GM21723 (cell line): ENCODE results near the gene SLC16A3.

Experiments used
- ATAC-seq: cut with Tn5 transposase; IDR thresholded peaks from one replicate; pipeline ENCODE4 v1.9.1; 2021; ENCODE audit warnings: mild to moderate bottlenecking, moderate library complexity; ENCODE audit not compliant: unreplicated experiment

The SLC16A3 gene

DNA sequence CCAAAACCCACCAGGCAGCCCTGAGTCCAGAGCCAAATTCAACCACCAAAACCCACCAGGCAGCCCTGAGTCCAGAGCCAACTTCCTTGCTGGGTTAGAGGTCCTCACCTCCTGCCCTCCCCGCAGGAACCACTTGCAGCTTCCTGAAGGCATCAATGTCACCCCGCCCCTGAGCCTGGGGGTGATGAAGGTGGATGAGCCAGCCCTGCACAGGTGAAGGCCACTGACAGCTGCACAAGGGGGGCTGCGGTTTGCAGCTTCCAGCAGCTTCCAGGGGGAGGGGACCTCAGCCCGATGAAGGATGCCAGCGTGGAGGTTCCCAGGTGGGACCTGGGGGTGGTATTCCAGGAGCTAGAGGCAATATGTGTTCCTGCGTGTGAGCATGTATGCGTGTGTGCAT lies 52.2 kb downstream of the SLC16A3 start:
- ATAC-seq: no peak

DNA sequence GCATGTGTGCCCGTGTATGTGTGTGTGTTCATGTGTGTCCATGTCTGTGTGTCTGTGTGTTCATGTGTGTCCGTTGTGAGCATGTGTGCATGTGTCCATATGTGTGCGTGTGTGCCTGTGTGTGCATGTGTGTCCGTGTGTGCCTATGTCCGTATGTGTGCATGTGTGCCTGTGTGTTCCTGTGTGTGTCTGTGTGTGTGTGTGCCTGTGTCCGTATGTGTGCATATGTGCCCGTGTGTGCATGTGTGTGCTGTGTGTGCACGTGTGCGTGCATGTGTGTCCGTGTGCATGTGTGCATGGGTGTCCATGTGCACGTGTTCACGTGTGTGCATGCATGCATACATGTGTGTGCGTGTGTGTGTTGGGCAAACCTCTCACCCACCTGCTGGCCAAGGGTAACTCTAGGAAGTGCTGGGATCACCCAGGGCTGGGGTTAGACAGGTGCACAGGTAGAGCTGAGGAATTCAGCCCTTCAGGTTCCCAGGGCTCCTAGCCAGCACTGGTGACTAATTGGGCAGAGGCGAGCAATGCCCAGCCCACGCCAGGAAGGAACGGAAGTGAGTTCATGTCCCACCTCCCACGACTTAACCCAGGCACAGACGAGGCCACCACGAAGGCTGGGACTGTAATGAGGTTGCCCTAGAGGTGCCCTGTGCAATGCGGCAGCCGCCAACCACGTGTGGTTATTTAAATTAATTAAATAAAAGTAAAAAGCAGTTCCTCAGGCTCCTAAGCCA lies 52.8 kb downstream of the SLC16A3 start:
- ATAC-seq: no peak

DNA sequence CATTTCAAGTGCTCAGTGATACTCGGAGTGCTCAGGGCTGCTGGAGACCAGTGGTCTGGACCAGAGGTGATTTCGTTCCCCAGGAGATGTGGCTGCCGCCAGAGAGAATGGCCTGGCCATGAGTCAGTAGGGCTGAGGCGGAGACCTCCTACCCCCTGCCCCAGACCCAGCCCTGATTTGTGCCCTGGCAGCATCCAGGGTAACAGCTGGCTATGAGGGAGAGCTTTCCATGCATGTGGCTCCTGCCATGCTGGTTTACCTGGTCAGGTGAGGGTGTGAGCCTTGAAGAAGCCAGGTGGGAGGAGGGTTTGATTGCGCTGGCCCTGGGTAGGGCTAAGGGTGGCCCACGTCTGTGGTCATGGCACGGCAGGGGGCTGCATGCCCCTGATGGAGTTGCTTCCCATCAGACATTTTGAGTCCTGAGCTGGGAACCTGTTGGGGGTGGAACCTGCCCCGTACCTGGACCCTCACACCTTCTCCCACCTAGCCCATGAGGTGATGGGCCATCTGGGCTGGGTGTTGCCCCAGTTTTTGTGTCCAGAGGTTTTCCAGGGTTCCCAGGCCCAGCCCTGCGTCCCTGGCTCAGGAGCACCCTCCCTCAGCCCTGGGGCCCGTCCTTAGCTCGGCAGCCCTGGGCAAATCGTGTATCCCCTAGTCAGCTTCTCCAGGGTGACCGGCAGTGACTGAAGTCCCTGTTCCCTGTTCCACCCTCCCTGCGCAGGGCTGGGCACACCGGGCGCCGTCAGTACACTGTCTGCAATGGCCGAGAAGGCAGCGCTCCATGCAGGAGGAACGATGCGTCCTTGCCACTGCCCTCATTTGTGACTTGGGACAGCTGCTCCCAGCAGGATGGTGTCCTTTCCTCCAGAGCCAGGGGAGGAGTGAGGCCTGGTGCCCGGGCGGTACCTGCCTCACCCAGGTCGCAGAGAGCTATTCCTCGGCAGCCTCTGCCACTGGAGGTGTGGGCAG lies 53.7 kb downstream of the SLC16A3 start:
- no peak for ATAC-seq

DNA sequence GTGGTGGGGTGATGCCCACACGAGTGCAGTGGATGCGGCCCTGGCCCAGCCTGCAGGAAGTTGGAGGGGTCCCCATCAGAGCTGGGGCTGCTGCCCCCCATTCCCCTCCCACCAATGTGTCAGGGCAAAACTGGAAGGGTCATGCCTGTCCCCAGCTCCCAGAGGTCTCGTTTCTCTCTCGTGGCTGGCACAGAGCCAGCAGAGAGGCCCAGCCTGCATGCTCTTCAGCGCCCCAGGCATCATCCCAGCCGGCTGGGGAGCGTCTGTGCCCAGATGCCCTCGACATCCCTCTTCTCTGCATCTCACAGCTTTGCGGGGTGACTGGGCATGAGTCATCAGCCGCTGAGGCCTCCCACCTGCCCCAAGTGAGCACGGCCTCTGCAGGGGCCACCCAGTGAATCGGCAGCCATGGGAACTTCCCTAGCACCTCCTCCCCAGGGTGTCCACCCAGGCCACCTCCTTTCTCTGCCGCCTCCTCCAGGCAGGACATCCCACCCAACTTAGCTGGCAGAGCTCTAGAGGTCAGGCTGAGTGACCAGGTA lies 54.4 kb downstream of the SLC16A3 start:
- ATAC-seq: no peak

DNA sequence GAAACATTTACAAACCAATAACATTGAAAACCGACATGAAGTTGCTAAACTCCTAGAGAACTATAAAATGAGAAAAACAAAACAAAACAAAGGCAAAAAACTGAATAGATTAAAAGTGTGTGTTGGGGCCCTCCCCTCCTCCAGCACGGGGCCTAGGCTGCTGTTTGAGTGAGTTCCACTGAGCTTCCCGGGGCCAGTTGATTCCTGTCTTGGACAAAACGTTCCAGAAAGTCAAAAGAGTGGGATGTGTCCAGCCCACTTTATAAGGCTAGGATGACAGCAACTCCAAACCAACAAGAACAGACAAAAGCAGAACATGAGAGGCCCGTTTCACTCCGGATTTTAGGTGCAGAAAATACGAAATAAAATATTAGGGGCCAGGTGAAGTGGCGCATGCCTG lies 56.3 kb downstream of the SLC16A3 start:
- no peak for ATAC-seq

DNA sequence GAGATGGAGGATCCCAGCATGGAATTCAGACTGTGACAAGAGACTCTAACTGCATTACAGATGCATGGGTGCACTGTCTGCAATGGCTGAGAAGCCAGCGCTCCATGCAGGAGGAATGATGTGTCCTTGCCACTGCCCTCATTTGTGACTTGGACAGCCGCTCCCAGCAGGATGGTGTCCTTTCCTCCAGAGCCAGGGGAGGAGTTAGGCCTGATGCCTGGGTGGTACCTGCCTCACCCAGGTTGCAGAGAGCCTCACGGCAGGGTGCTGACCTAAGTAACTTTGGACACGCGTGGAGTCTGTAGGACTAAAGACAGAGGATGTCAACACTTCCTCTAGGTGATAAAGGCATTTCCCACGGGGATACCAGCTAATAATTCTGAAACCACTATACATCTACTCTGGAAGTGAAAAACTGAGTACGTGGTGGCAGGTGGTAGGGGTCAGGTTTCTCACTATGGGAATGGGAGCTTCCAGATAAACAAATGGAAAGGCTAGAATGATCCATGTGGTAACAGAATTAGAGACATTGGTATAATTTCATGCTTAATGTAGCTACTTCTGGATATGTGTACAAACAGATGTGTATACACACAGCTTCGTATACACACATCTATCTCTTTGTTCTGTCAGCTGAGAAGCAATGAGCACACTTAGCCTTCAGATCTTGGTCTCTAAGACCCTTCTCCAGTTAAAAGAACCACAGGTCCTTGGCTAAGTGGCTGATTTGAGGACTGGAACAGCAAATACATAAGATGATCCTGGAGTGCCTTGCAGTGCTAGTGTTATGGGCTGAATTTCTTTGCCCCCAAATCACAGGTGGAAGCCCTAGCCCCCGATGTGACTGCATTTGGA lies 58.4 kb downstream of the SLC16A3 start:
- ATAC-seq: no peak

DNA sequence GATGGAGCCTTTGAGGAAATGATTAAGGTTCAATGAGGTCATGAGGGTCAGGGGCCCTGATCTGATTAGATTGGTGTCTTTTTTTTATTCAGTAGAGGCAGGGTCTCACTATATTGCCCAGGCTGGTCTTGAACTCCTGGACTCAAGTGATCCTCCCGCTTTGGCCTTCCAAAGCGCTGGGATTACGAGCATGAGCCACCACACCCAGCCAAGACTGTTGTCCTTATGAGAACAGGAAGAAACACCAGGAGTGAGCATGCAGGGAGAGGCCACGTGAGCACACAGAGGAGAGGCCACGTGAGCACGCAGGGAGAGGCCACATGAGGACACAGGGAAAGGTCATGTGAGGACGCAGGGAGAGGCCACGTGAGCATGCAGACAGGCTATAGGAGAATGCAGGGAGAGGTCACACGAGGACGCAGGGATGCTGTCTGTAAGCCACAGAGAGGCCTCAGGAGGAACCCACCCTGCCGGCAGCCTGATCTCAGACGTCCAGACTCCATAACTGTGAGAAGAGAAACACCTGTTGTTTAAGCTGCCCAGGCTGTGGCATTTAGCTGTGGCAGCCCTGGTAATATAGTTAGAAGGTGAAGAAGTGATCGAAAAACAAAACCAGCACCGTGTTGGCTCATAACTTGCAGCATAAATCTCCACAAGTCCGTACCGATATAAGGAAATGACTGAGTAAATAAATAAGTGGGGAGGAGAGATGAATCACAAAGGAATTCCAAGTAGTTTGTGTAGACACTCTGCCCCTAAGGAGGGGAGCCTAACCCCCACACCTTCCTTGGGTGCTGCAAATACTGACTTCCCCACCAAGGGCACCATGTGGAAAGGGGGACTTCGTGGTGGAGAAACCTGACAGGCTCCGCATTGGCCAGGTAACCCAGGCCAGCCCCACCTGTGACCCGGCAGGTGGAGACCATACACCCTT lies 59.3 kb downstream of the SLC16A3 start:
- no peak for ATAC-seq
